ENCODE results near the gene GIT1. TPM values are rescaled to one million over a fixed set of nuclear protein-coding genes. Genes with fewer than 3 reads are reported as not detected.

The GIT1 gene, protein sequence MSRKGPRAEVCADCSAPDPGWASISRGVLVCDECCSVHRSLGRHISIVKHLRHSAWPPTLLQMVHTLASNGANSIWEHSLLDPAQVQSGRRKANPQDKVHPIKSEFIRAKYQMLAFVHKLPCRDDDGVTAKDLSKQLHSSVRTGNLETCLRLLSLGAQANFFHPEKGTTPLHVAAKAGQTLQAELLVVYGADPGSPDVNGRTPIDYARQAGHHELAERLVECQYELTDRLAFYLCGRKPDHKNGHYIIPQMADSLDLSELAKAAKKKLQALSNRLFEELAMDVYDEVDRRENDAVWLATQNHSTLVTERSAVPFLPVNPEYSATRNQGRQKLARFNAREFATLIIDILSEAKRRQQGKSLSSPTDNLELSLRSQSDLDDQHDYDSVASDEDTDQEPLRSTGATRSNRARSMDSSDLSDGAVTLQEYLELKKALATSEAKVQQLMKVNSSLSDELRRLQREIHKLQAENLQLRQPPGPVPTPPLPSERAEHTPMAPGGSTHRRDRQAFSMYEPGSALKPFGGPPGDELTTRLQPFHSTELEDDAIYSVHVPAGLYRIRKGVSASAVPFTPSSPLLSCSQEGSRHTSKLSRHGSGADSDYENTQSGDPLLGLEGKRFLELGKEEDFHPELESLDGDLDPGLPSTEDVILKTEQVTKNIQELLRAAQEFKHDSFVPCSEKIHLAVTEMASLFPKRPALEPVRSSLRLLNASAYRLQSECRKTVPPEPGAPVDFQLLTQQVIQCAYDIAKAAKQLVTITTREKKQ
- 10 to 100 TPM; 24.1 to 35.3 TPM for total RNA-seq

DNA sequence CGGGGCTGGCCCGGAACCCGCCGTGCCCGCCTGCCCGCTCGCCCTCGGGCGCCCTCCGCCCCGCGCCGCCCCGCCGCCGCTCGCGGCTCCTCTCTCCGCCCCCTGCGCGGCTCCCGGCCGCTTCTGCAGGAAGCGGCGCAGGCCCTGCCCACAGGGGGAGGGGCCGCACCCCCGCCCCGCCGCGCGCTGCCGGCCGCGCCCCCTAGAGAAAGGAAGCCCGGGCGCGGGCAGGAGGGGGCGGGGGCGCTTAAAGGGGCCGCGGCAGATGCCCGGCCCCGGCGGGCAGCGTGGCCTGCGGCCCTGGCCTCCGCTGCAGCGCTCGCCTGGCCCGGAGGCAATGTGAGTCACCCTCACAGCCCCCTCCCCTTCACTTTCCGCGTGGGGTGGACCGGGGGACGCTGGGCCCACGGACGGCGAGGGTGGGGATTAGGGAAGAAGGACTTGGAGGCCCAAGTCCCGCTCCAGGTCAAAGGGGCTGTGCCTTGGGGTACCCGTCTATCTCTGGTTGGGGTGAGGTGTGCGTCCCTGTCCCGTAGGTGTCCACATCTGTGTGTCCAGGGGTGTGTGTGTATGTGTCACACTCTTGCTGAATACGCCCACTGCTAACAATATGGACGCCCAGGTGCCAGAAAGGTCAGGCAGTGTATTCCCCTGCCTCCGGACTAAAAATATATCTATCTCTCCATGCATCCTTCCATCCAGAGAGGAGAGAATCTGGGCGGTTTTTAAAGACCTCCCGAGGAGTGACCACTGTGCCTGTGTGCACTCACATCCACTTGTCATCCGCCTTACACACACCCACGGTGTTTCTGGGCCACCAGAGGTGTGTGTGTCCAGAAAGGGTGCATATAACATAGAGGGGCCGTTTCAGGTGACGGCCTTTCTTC lies at the start of gene GIT1:
GIT1 (minus strand) TSS at position 125 of the 887 bp plus-strand sequence. CDS start 270 bp downstream, outside the sequence.
- Histone ChIP-seq H3K27me3 (replicated peaks; ENCODE audit: insufficient read depth) (no peaks in the 10 kb centered on the region), H3K4me1 (ENCODE audit: control insufficient read depth in 1 of 2, low read depth in 2 of 2) (peaks cover 37 to 75% of the 10 kb centered on the region in 2 donors), H3K4me3 (peak within 1 kb of the TSS; percentile 79), H3K9me3 (no peaks in the 10 kb centered on the region), H3K36me3 (no peaks in the 10 kb centered on the region), H3K27ac (peak within 1 kb of the TSS; percentile 77 to 84)
- TF ChIP-seq, protein P1, sequence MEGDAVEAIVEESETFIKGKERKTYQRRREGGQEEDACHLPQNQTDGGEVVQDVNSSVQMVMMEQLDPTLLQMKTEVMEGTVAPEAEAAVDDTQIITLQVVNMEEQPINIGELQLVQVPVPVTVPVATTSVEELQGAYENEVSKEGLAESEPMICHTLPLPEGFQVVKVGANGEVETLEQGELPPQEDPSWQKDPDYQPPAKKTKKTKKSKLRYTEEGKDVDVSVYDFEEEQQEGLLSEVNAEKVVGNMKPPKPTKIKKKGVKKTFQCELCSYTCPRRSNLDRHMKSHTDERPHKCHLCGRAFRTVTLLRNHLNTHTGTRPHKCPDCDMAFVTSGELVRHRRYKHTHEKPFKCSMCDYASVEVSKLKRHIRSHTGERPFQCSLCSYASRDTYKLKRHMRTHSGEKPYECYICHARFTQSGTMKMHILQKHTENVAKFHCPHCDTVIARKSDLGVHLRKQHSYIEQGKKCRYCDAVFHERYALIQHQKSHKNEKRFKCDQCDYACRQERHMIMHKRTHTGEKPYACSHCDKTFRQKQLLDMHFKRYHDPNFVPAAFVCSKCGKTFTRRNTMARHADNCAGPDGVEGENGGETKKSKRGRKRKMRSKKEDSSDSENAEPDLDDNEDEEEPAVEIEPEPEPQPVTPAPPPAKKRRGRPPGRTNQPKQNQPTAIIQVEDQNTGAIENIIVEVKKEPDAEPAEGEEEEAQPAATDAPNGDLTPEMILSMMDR (IDR thresholded peaks at IDR 0.05), result no peak
- ATAC-seq (ENCODE audit: insufficient number of reproducible peaks, low FRiP score, low read depth) (peak; percentile 33), DNase-seq (ENCODE audit: low spot score) (no peak)

DNA sequence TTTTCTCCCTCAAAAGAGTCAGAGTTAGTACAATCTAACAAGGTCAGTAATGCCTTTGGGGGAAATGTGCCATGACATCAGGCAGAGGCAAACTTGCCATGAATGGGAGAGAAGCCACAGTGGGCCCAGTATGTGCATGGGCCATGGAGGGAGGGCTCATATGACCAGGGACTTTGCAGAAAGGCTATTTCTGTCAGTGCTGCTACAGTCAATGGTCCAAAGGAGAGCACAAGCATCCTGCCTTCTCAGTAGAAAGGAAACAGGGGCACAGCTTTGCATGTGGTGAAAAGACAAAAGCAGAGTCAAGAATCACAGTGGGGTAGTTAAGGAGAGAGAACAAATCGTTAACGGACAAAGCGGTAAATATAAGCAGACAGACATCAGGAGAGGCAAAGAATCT lies 44.4 kb upstream of the GIT1 start:
- no peaks in the 10 kb centered on the region for H3K27me3 ChIP-seq (replicated peaks; ENCODE audit: insufficient read depth)
- ATAC-seq (ENCODE audit: insufficient number of reproducible peaks, low FRiP score, low read depth) (no peak), DNase-seq (ENCODE audit: low spot score) (no peak)
- no peak overlapping the region for H3K4me3 ChIP-seq
- TF ChIP-seq, protein P1 (IDR thresholded peaks at IDR 0.05), result no peak
- H3K27ac ChIP-seq, result no peak overlapping the region
- H3K9me3 ChIP-seq, result no peaks in the 10 kb centered on the region
- peaks cover 1 to 3% of the 10 kb centered on the region in 2 donors for H3K4me1 ChIP-seq (ENCODE audit: control insufficient read depth in 1 of 2, low read depth in 2 of 2)
- H3K36me3 ChIP-seq, result peaks cover 23% of the 10 kb centered on the region

DNA sequence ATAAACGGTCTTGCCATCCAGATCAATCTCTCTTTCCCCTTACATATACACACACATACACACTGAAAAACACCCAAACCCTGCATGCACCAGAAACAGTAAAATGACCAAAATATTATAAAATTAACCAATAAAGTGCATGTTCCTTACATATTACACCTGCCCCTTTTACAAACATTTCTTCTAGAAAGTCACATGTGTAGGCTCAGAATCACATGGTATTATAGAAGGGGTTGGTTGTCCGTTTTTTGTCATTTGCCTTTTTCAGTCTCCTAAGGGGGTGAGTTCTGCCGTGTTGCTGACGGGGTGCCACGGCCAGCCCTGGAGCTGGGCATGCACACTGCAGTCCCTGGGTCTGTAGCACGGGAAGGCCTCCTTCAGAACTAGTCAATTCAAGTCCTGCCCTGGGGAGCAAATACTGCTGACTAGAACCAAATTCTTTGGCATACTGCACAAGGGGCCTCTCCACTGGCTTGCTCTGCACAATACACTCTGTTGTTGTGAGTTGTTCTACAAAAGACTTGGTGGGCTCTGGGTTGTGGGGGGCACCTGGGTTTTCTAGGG lies 41.3 kb upstream of the GIT1 start:
- Histone ChIP-seq H3K36me3 (peaks cover 18% of the 10 kb centered on the region), H3K27me3 (replicated peaks; ENCODE audit: insufficient read depth) (no peaks in the 10 kb centered on the region), H3K9me3 (no peaks in the 10 kb centered on the region), H3K4me1 (ENCODE audit: control insufficient read depth in 1 of 2, low read depth in 2 of 2) (no peaks in the 10 kb centered on the region), H3K4me3 (no peak overlapping the region), H3K27ac (no peak overlapping the region)
- DNase-seq (ENCODE audit: low spot score) (no peak), ATAC-seq (ENCODE audit: insufficient number of reproducible peaks, low FRiP score, low read depth) (no peak)
- TF ChIP-seq, protein P1 (IDR thresholded peaks at IDR 0.05), result no peak

DNA sequence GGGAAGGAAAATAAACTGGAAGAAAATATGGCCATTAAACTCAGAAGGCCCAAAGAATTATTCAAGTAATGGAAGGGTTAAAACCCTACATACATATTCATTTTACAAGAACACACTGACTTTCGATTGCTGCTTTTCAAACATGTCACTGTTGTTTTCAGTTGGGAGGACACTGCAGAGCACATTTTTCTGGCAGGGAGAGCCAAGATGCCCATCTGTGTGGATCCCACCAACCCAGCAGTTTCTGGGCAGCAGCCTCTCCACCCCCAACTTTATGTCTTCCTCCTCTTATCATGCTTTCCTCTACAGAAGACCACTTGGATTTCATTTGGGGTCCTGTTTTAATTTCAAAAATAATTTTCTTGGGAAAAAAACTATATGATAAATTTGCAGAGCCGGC lies 40.4 kb upstream of the GIT1 start:
- Histone ChIP-seq H3K27me3 (replicated peaks; ENCODE audit: insufficient read depth) (no peaks in the 10 kb centered on the region), H3K27ac (no peak overlapping the region), H3K4me1 (ENCODE audit: control insufficient read depth in 1 of 2, low read depth in 2 of 2) (no peaks in the 10 kb centered on the region), H3K36me3 (peaks cover 16% of the 10 kb centered on the region), H3K9me3 (no peaks in the 10 kb centered on the region), H3K4me3 (no peak overlapping the region)
- TF ChIP-seq, protein P1 (IDR thresholded peaks at IDR 0.05), result no peak
- no peak for ATAC-seq (ENCODE audit: insufficient number of reproducible peaks, low FRiP score, low read depth)
- DNase-seq (ENCODE audit: low spot score), result no peak
